Pulmonary artery endothelial cell (primary cell): Measurements from ENCODE around the gene LMNTD2. TPM values are rescaled to one million over a fixed set of nuclear protein-coding genes. Genes with fewer than 3 reads are reported as not detected.
A peak's percentile ranks its signal among the peaks of the same experiment; 100 is the strongest.

Experiments
- DNase-seq: peaks from one replicate; pipeline ENCODE4 v3.0.0-alpha.2; 2011; ENCODE audit warnings: low read depth, low spot score
- total RNA-seq: library from RNA; depleted of rRNA; stranded (reverse); fragments of >200 nt; gene quantifications from 2 replicates; pipeline ENCODE4 v1.2.3, GENCODE V29; 2014

LMNTD2 gene
- 0.56 and 0.86 TPM in 2 replicates for total RNA-seq

- DNase-seq = peak; percentile 47
These were observed at the start of gene LMNTD2, which contains the start of gene RASSF7 for GRCh38 chr11:560305-561147. LMNTD2 (minus strand) TSS chr11:560738; CDS start chr11:560716, 22 bp downstream. RASSF7 (plus strand) TSS chr11:560970; CDS start chr11:561769, 799 bp downstream.

- no peak for DNase-seq
These were observed 48.8 kb upstream of the LMNTD2 start for GRCh38 chr11:609341-609811.

GRCh38 chr11:608791-609251 lies 48.3 kb upstream of the LMNTD2 start:
- no peak for DNase-seq

GRCh38 chr11:607971-608659 lies 47.6 kb upstream of the LMNTD2 start:
- no peak for DNase-seq

GRCh38 chr11:607020-607780 lies 46.7 kb upstream of the LMNTD2 start:
- no peak for DNase-seq

GRCh38 chr11:606245-606644 lies 45.7 kb upstream of the LMNTD2 start:
- DNase-seq = no peak

- DNase-seq = no peak
These were observed 45.0 kb upstream of the LMNTD2 start for GRCh38 chr11:605286-606129.

GRCh38 chr11:603154-603553 lies 42.6 kb upstream of the LMNTD2 start:
- DNase-seq = no peak

GRCh38 chr11:601573-602245 lies 41.2 kb upstream of the LMNTD2 start:
- no peak for DNase-seq

- no peak for DNase-seq
These were observed 37.6 kb upstream of the LMNTD2 start for GRCh38 chr11:598005-598680.

- DNase-seq = no peak
These were observed 36.7 kb upstream of the LMNTD2 start for GRCh38 chr11:597166-597725.

GRCh38 chr11:596374-596773 lies 35.8 kb upstream of the LMNTD2 start:
- no peak for DNase-seq

- DNase-seq = no peak
These were observed 34.9 kb upstream of the LMNTD2 start for GRCh38 chr11:595400-595799.

- no peak for DNase-seq
These were observed 32.8 kb upstream of the LMNTD2 start for GRCh38 chr11:593347-593746.

- no peak for DNase-seq
These were observed 32.4 kb upstream of the LMNTD2 start for GRCh38 chr11:592918-593317.

- no peak for DNase-seq
These were observed 32.0 kb upstream of the LMNTD2 start for GRCh38 chr11:592501-592900.

- DNase-seq = no peak
These were observed 30.5 kb upstream of the LMNTD2 start for GRCh38 chr11:590997-591396.

GRCh38 chr11:589798-590197 lies 29.3 kb upstream of the LMNTD2 start:
- DNase-seq = no peak

GRCh38 chr11:587978-588380 lies 27.4 kb upstream of the LMNTD2 start:
- DNase-seq = peak; percentile 15
